Measurements from ENCODE around the gene BTNL2.
A peak's percentile ranks its signal among the peaks of the same experiment; 100 is the strongest.
"Not testable (repeated sequence)": the region's sequence is repeated elsewhere in the genome, so short reads cannot be mapped to it uniquely, and the experiment has no call there.

The BTNL2 gene

DNA sequence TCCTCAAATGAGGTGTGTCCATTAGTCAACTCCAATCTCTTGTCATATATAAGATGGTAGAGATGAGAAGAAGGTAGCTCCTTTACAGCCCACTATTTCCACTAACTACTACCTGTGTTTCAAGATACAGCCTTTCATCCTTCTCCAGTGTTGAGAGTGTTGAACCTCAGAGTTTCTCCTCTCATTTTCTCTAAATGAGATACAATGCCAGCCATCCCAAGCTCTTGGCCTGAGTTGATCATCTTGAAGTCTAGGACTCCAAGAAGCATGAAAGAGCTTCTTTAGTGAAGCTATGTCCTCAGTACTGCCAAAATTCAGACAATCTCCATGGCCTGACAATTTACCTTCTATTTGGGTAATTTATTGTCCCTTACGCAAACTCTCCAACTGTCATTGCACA lies 32.2 kb upstream of the BTNL2 start:
- Histone ChIP-seq H4K91ac (ENCODE audit: low read depth, low read length) (no peak overlapping the region), H3K27me3 (ENCODE audit: insufficient read depth, low read length) (no peaks in the 10 kb centered on the region), H3K79me1 (ENCODE audit: low read length) (no peaks in the 10 kb centered on the region), H2AFZ (ENCODE audit: insufficient read depth, low read length, poor library complexity) (no peak overlapping the region), H3K14ac (ENCODE audit: low read length) (no peak overlapping the region), H3K4me2 (ENCODE audit: low read length) (no peak overlapping the region), H3K9me3 (ENCODE audit: insufficient read depth, low read depth, low read length) (no peaks in the 10 kb centered on the region), H4K8ac (ENCODE audit: low read depth, low read length) (no peak overlapping the region), H2BK5ac (ENCODE audit: low read depth, low read length, poor library complexity) (no peak overlapping the region), H3K4me3 (ENCODE audit: low read depth, low read length) (no peak overlapping the region), H3K79me2 (ENCODE audit: control insufficient read depth, insufficient read depth, low read length, poor library complexity) (no peaks in the 10 kb centered on the region), H3K23ac (ENCODE audit: low read length) (no peak overlapping the region), H3K36me3 (ENCODE audit: control insufficient read depth in 1 of 2, insufficient read depth in 2 of 2, low read length in 2 of 2) (no peaks in the 10 kb centered on the region), H2AK5ac (ENCODE audit: low read length) (no peak overlapping the region), H3K4ac (ENCODE audit: low read depth, low read length) (no peak overlapping the region), H3K4me1 (ENCODE audit: control insufficient read depth in 1 of 2, insufficient read depth in 2 of 2, low read length in 2 of 2) (no peaks in the 10 kb centered on the region), H4K12ac (ENCODE audit: low read depth, low read length) (no peak overlapping the region), H3K18ac (ENCODE audit: low read length) (no peak overlapping the region), H3K9ac (ENCODE audit: low read length) (no peak overlapping the region), H2BK120ac (ENCODE audit: insufficient read depth, low read length, poor library complexity) (no peak overlapping the region), H2BK12ac (ENCODE audit: low read length) (no peak overlapping the region), H3K27ac (ENCODE audit: low read depth, low read length) (no peak overlapping the region)
- no peak for DNase-seq
- no CpG with 5 or more reads among the region's 1 CpG for WGBS (ENCODE audit: extremely low coverage, insufficient coverage, insufficient read length)

DNA sequence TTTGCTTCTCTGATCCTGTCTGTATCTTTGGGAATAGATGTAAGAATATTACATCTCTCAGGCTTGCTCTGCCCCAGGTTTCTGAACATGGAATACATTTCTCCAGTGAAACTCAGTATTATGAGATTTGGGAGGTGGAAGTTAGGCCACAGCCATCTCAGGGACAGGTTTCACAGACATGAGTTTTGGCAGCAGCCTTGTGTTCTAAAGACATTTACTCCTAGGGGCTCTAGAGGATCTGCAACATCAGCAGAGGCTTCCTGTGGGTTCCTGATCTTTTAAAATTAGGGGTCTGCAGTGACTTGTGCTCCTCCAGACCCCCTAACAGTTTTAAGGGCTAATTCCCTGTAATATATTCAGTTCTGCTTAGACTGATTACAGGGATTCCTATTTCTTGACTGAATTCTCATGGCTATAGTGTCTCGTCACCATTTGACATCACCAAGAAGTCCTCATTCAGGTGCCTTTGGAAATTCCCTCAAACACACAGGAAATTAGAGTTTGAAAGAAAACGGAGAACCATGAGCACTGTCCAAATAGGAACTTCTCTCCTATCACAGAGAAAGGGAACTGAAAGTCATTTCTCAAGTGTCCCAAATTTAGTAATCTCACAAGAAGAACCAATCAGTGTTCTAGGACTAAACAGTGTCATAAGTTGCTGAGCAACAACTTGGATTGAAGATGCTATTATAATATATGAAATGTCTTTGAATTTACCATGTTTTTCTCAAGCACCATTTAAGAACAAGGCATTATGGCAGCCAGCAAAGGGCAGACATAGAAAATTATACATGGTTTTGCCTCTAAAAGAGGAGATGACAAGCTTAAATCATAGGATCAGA lies 30.2 kb upstream of the BTNL2 start:
- Histone ChIP-seq H3K23ac (ENCODE audit: low read length) (no peak overlapping the region), H3K79me1 (ENCODE audit: low read length) (no peaks in the 10 kb centered on the region), H2BK12ac (ENCODE audit: low read length) (no peak overlapping the region), H3K4me1 (ENCODE audit: control insufficient read depth in 1 of 2, insufficient read depth in 2 of 2, low read length in 2 of 2) (no peaks in the 10 kb centered on the region), H3K14ac (ENCODE audit: low read length) (no peak overlapping the region), H4K12ac (ENCODE audit: low read depth, low read length) (no peak overlapping the region), H2AFZ (ENCODE audit: insufficient read depth, low read length, poor library complexity) (no peak overlapping the region), H4K8ac (ENCODE audit: low read depth, low read length) (no peak overlapping the region), H3K27me3 (ENCODE audit: insufficient read depth, low read length) (no peaks in the 10 kb centered on the region), H3K18ac (ENCODE audit: low read length) (no peak overlapping the region), H3K9me3 (ENCODE audit: insufficient read depth, low read depth, low read length) (no peaks in the 10 kb centered on the region), H3K79me2 (ENCODE audit: control insufficient read depth, insufficient read depth, low read length, poor library complexity) (no peaks in the 10 kb centered on the region), H2AK5ac (ENCODE audit: low read length) (no peak overlapping the region), H3K9ac (ENCODE audit: low read length) (no peak overlapping the region), H3K36me3 (ENCODE audit: control insufficient read depth in 1 of 2, insufficient read depth in 2 of 2, low read length in 2 of 2) (no peaks in the 10 kb centered on the region), H4K91ac (ENCODE audit: low read depth, low read length) (no peak overlapping the region), H2BK120ac (ENCODE audit: insufficient read depth, low read length, poor library complexity) (no peak overlapping the region), H3K27ac (ENCODE audit: low read depth, low read length) (no peak overlapping the region), H2BK5ac (ENCODE audit: low read depth, low read length, poor library complexity) (no peak overlapping the region), H3K4me2 (ENCODE audit: low read length) (no peak overlapping the region), H3K4ac (ENCODE audit: low read depth, low read length) (no peak overlapping the region), H3K4me3 (ENCODE audit: low read depth, low read length) (no peak overlapping the region)
- DNase-seq: peak in 1 of 2 donors; percentile 45
- WGBS (ENCODE audit: extremely low coverage, insufficient coverage, insufficient read length): no CpG with 5 or more reads among the region's 2 CpGs

DNA sequence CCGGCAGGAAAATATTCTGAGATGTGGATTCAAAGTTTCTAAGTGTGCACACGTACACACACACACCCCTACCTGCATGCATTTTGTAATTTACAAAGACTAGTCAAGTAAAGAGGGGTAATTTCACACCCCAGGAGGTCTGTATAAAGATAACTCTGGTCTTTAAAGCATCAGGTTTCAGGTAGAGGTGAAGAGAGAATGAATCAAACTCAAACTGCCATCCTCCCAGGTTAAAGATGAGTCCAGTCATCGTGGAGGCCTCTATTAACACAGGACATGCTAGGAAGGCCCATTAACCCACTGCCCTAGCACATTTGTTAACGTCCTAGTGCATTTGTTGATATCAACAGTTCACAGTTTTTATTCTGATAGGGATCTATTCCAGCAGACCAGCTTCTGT lies 29.2 kb upstream of the BTNL2 start:
- Histone ChIP-seq H3K23ac (ENCODE audit: low read length) (no peak overlapping the region), H3K4ac (ENCODE audit: low read depth, low read length) (no peak overlapping the region), H3K4me3 (ENCODE audit: low read depth, low read length) (no peak overlapping the region), H3K18ac (ENCODE audit: low read length) (no peak overlapping the region), H2BK12ac (ENCODE audit: low read length) (no peak overlapping the region), H3K9ac (ENCODE audit: low read length) (no peak overlapping the region), H3K36me3 (ENCODE audit: control insufficient read depth in 1 of 2, insufficient read depth in 2 of 2, low read length in 2 of 2) (no peaks in the 10 kb centered on the region), H4K91ac (ENCODE audit: low read depth, low read length) (no peak overlapping the region), H3K27ac (ENCODE audit: low read depth, low read length) (no peak overlapping the region), H3K79me1 (ENCODE audit: low read length) (no peaks in the 10 kb centered on the region), H2AK5ac (ENCODE audit: low read length) (no peak overlapping the region), H4K8ac (ENCODE audit: low read depth, low read length) (no peak overlapping the region), H2AFZ (ENCODE audit: insufficient read depth, low read length, poor library complexity) (no peak overlapping the region), H3K14ac (ENCODE audit: low read length) (no peak overlapping the region), H2BK5ac (ENCODE audit: low read depth, low read length, poor library complexity) (no peak overlapping the region), H3K79me2 (ENCODE audit: control insufficient read depth, insufficient read depth, low read length, poor library complexity) (no peaks in the 10 kb centered on the region), H4K12ac (ENCODE audit: low read depth, low read length) (no peak overlapping the region), H2BK120ac (ENCODE audit: insufficient read depth, low read length, poor library complexity) (no peak overlapping the region), H3K27me3 (ENCODE audit: insufficient read depth, low read length) (no peaks in the 10 kb centered on the region), H3K9me3 (ENCODE audit: insufficient read depth, low read depth, low read length) (no peaks in the 10 kb centered on the region), H3K4me1 (ENCODE audit: control insufficient read depth in 1 of 2, insufficient read depth in 2 of 2, low read length in 2 of 2) (no peaks in the 10 kb centered on the region), H3K4me2 (ENCODE audit: low read length) (no peak overlapping the region)
- WGBS (ENCODE audit: extremely low coverage, insufficient coverage, insufficient read length): no CpG with 5 or more reads among the region's 4 CpGs
- no peak for DNase-seq

DNA sequence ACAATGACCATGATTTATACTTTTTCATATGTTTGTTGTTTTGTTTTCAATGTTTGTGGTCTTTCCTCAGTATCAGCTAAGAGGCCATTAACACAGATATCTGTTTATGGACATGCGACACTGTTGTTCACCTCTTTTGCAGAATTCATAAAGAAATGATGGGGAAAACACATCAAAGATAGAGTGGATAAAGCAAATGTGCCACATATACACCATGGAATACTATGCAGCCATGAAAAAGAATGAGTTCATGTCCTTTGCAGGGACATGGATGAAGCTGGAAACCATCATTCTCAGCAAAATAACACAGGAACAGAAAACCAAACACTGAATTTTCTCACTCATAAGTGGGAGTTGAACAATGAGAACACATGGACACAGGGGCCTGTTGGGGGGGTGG lies 27.0 kb upstream of the BTNL2 start:
- not testable (repeated sequence) for H3K4me2 ChIP-seq (ENCODE audit: low read length); H4K8ac ChIP-seq (ENCODE audit: low read depth, low read length); H3K27ac ChIP-seq (ENCODE audit: low read depth, low read length); H4K91ac ChIP-seq (ENCODE audit: low read depth, low read length); H3K9me3 ChIP-seq (ENCODE audit: insufficient read depth, low read depth, low read length); H3K9ac ChIP-seq (ENCODE audit: low read length); H3K23ac ChIP-seq (ENCODE audit: low read length); H4K12ac ChIP-seq (ENCODE audit: low read depth, low read length); H3K27me3 ChIP-seq (ENCODE audit: insufficient read depth, low read length); H2BK5ac ChIP-seq (ENCODE audit: low read depth, low read length, poor library complexity); DNase-seq; H2BK120ac ChIP-seq (ENCODE audit: insufficient read depth, low read length, poor library complexity); H3K36me3 ChIP-seq (ENCODE audit: control insufficient read depth in 1 of 2, insufficient read depth in 2 of 2, low read length in 2 of 2); H3K18ac ChIP-seq (ENCODE audit: low read length); H3K79me2 ChIP-seq (ENCODE audit: control insufficient read depth, insufficient read depth, low read length, poor library complexity); H3K4ac ChIP-seq (ENCODE audit: low read depth, low read length); H3K79me1 ChIP-seq (ENCODE audit: low read length); H3K4me1 ChIP-seq (ENCODE audit: control insufficient read depth in 1 of 2, insufficient read depth in 2 of 2, low read length in 2 of 2); H2BK12ac ChIP-seq (ENCODE audit: low read length); H2AK5ac ChIP-seq (ENCODE audit: low read length); H2AFZ ChIP-seq (ENCODE audit: insufficient read depth, low read length, poor library complexity); H3K14ac ChIP-seq (ENCODE audit: low read length); H3K4me3 ChIP-seq (ENCODE audit: low read depth, low read length)
- WGBS (ENCODE audit: extremely low coverage, insufficient coverage, insufficient read length): no CpG with 5 or more reads among the region's 1 CpG

Data from trophoblast cell (in vitro differentiated cells and primary cell).